ENCODE measurements around the gene B3GNT3. TPM values are rescaled to one million over a fixed set of nuclear protein-coding genes. Genes with fewer than 3 reads are reported as not detected.

Gene B3GNT3
- total RNA-seq, 1 experiment from 2014 or later: 22.2 TPM

GRCh38 chr19:17832443-17833208, 37.7 kb downstream of the B3GNT3 start:
- no TSS peak for BruUV-seq (replicated peaks)

More at GRCh38 chr19:17832443-17833208, 37.7 kb downstream of the B3GNT3 start:
- Histone ChIP-seq H3K36me3 (ENCODE audit: control insufficient read depth in 1 of 2, insufficient read depth in 2 of 2, low read length in 2 of 2) (no peaks in the 10 kb centered on the region), H3K4me1 (ENCODE audit: control insufficient read depth in 1 of 2, insufficient read depth in 2 of 2, low read length in 2 of 2) (peaks cover 15 to 37% of the 10 kb centered on the region in 2 experiments), H4K20me1 (ENCODE audit: insufficient read depth) (no peaks in the 10 kb centered on the region), H3K9me2 (ENCODE audit: insufficient read depth) (no peaks in the 10 kb centered on the region), H3K9ac (ENCODE audit: low read length) (no peak overlapping the region), H2AFZ (ENCODE audit: low read depth, low read length, poor library complexity, severe bottlenecking) (no peak overlapping the region), H3K27me3 (ENCODE audit: insufficient read depth, low read length) (no peaks in the 10 kb centered on the region), H3K4me3 (replicated peaks in 1 of 2; ENCODE audit: low read depth in 1 of 2, low read length in 2 of 2) (no peak overlapping the region), H3K4me2 (ENCODE audit: low read length) (no peak overlapping the region), H3K79me2 (ENCODE audit: insufficient read depth, low read length) (no peaks in the 10 kb centered on the region), H3K9me3 (ENCODE audit: control insufficient read depth in 1 of 2, insufficient read depth in 1 of 2, low read depth in 1 of 2, low read length in 2 of 2) (no peaks in the 10 kb centered on the region), H3K27ac (ENCODE audit: low read depth, low read length) (no peak overlapping the region)
- ChIA-PET RAD21 (ENCODE audit: low non-redundant PET in 1 of 2, low total read pairs in 2 of 2, uncharacterized antibody in 2 of 2, unreplicated experiment in 2 of 2) (no interaction called here), CTCF (no interaction called here), POLR2A (no interaction called here)
- intact Hi-C loops (cut with micrococcal nuclease): no loop called here
- no peak for DNase-seq (ENCODE audit: low read depth, low spot score)
- TF ChIP-seq, protein P1, sequence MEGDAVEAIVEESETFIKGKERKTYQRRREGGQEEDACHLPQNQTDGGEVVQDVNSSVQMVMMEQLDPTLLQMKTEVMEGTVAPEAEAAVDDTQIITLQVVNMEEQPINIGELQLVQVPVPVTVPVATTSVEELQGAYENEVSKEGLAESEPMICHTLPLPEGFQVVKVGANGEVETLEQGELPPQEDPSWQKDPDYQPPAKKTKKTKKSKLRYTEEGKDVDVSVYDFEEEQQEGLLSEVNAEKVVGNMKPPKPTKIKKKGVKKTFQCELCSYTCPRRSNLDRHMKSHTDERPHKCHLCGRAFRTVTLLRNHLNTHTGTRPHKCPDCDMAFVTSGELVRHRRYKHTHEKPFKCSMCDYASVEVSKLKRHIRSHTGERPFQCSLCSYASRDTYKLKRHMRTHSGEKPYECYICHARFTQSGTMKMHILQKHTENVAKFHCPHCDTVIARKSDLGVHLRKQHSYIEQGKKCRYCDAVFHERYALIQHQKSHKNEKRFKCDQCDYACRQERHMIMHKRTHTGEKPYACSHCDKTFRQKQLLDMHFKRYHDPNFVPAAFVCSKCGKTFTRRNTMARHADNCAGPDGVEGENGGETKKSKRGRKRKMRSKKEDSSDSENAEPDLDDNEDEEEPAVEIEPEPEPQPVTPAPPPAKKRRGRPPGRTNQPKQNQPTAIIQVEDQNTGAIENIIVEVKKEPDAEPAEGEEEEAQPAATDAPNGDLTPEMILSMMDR (IDR thresholded peaks at IDR 0.05 in 2 of 3, conservative IDR thresholded peaks at IDR 0.05 in 1 of 3; ENCODE audit: borderline replicate concordance in 1 of 3, insufficient read depth in 1 of 3, low read depth in 2 of 3, low read length in 2 of 3): no peak
- TF ChIP-seq ZFX (IDR thresholded peaks at IDR 0.05) (no peak), TCF7L2 (IDR thresholded peaks at IDR 0.05; ENCODE audit: borderline replicate concordance, extremely low read depth, insufficient read depth, insufficient read length) (no peak), CEBPB (IDR thresholded peaks at IDR 0.05; ENCODE audit: low read depth) (no peak), POLR2AphosphoS5 (IDR thresholded peaks at IDR 0.05; ENCODE audit: low read depth, low read length) (no peak), FOSL1 (IDR thresholded peaks at IDR 0.05; ENCODE audit: low read depth) (no peak), JUND (IDR thresholded peaks at IDR 0.05) (no peak), ATF3 (IDR thresholded peaks at IDR 0.05) (no peak), SIN3A (IDR thresholded peaks at IDR 0.05; ENCODE audit: low read depth) (no peak), MAX (IDR thresholded peaks at IDR 0.05) (no peak), POLR2A (IDR thresholded peaks at IDR 0.05; ENCODE audit: borderline replicate concordance, extremely low read depth, insufficient read depth, insufficient read length) (no peak)
- TF ChIP-seq, protein P2, sequence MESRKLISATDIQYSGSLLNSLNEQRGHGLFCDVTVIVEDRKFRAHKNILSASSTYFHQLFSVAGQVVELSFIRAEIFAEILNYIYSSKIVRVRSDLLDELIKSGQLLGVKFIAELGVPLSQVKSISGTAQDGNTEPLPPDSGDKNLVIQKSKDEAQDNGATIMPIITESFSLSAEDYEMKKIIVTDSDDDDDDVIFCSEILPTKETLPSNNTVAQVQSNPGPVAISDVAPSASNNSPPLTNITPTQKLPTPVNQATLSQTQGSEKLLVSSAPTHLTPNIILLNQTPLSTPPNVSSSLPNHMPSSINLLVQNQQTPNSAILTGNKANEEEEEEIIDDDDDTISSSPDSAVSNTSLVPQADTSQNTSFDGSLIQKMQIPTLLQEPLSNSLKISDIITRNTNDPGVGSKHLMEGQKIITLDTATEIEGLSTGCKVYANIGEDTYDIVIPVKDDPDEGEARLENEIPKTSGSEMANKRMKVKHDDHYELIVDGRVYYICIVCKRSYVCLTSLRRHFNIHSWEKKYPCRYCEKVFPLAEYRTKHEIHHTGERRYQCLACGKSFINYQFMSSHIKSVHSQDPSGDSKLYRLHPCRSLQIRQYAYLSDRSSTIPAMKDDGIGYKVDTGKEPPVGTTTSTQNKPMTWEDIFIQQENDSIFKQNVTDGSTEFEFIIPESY (IDR thresholded peaks at IDR 0.05; ENCODE audit: extremely low read depth, insufficient replicate concordance, low read length): no peak
- ATAC-seq: no peak

Measured in HCT116 (cell line).